Measurements from ENCODE around the gene ALDH3B2. TPM values are rescaled to one million over a fixed set of nuclear protein-coding genes. Genes with fewer than 3 reads are reported as not detected.
"Not testable (repeated sequence)": the region's sequence is repeated elsewhere in the genome, so short reads cannot be mapped to it uniquely, and the experiment has no call there.

The ALDH3B2 gene
- total RNA-seq, 1 donor from 2014 or later: 0.65 TPM

- peaks cover 29% of the 10 kb centered on the region for H3K27me3 ChIP-seq (ENCODE audit: low read depth)
- no peak for DNase-seq
- intact Hi-C loops (cut with DNase I): no loop called here
- no peak overlapping the region for H3K27ac ChIP-seq
- no peak overlapping the region for H3K4me3 ChIP-seq
- no peaks in the 10 kb centered on the region for H3K36me3 ChIP-seq
- H3K4me1 ChIP-seq: no peaks in the 10 kb centered on the region
- ATAC-seq: no peak
- no peaks in the 10 kb centered on the region for H3K9me3 ChIP-seq
- TF ChIP-seq CTCF (IDR thresholded peaks at IDR 0.05): no peak
Observed at GRCh38 chr11:67638535-67639437, 35.6 kb downstream of the ALDH3B2 start.

GRCh38 chr11:67637441-67637840, 37.0 kb downstream of the ALDH3B2 start:
- H3K4me1 ChIP-seq; ATAC-seq; H3K27ac ChIP-seq; DNase-seq; H3K4me3 ChIP-seq; H3K9me3 ChIP-seq; H3K36me3 ChIP-seq; intact Hi-C loops (cut with DNase I): not testable (repeated sequence)
- H3K27me3 ChIP-seq (ENCODE audit: low read depth): peaks cover 29% of the 10 kb centered on the region

GRCh38 chr11:67636962-67637361, 37.5 kb downstream of the ALDH3B2 start:
- H3K27ac ChIP-seq: no peak overlapping the region
- peaks cover 29% of the 10 kb centered on the region for H3K27me3 ChIP-seq (ENCODE audit: low read depth)
- no peak for ATAC-seq
- intact Hi-C loops (cut with DNase I): no loop called here
- no peak overlapping the region for H3K4me3 ChIP-seq
- no peaks in the 10 kb centered on the region for H3K9me3 ChIP-seq
- H3K36me3 ChIP-seq: no peaks in the 10 kb centered on the region
- no peak for TF ChIP-seq CTCF (IDR thresholded peaks at IDR 0.05)
- no peak for DNase-seq
- no peaks in the 10 kb centered on the region for H3K4me1 ChIP-seq

GRCh38 chr11:67635231-67635521, 39.2 kb downstream of the ALDH3B2 start:
- H3K4me3 ChIP-seq: no peak overlapping the region
- H3K27me3 ChIP-seq (ENCODE audit: low read depth): peaks cover 17% of the 10 kb centered on the region
- peaks cover 6% of the 10 kb centered on the region for H3K4me1 ChIP-seq
- DNase-seq: no peak
- H3K36me3 ChIP-seq: no peaks in the 10 kb centered on the region
- H3K27ac ChIP-seq: no peak overlapping the region
- no peak for ATAC-seq
- intact Hi-C loops (cut with DNase I): no loop called here
- H3K9me3 ChIP-seq: no peaks in the 10 kb centered on the region
- no peak for TF ChIP-seq CTCF (IDR thresholded peaks at IDR 0.05)

GRCh38 chr11:67634366-67635230, 39.8 kb downstream of the ALDH3B2 start:
- intact Hi-C loops (cut with DNase I): no loop called here
- Histone ChIP-seq H3K27me3 (ENCODE audit: low read depth) (peaks cover 11% of the 10 kb centered on the region), H3K27ac (no peak overlapping the region), H3K4me1 (peaks cover 6% of the 10 kb centered on the region), H3K9me3 (no peaks in the 10 kb centered on the region), H3K4me3 (no peak overlapping the region), H3K36me3 (no peaks in the 10 kb centered on the region)
- no peak for TF ChIP-seq CTCF (IDR thresholded peaks at IDR 0.05)
- ATAC-seq (no peak), DNase-seq (no peak)

Measured in lower lobe of right lung (tissue), 2 donors.